MV-4-11 (cell line): Measurements from ENCODE around the gene AQP3.
A peak's percentile ranks its signal among the peaks of the same experiment; 100 is the strongest.
"Not testable (repeated sequence)": the region's sequence is repeated elsewhere in the genome, so short reads cannot be mapped to it uniquely, and the experiment has no call there.

Experiments
- DNase-seq: peaks from one replicate; lab custom pipeline; 2025; lab: John Stamatoyannopoulos, UW

Gene AQP3

GRCh38 chr9:33464045-33464636, 16.7 kb upstream of the AQP3 start:
- no peak for DNase-seq

GRCh38 chr9:33463151-33463550, 15.8 kb upstream of the AQP3 start:
- no peak for DNase-seq

GRCh38 chr9:33461492-33461891, 14.1 kb upstream of the AQP3 start:
- no peak for DNase-seq

- no peak for DNase-seq
Measured at GRCh38 chr9:33460854-33461253, 13.5 kb upstream of the AQP3 start.

GRCh38 chr9:33459115-33459514, 11.7 kb upstream of the AQP3 start:
- no peak for DNase-seq

- peak; percentile 14 for DNase-seq
Measured at GRCh38 chr9:33458444-33458843, 11.1 kb upstream of the AQP3 start.

- no peak for DNase-seq
Measured at GRCh38 chr9:33455945-33456344, 8.6 kb upstream of the AQP3 start.

GRCh38 chr9:33455456-33455855, 8.1 kb upstream of the AQP3 start:
- DNase-seq = not testable (repeated sequence)

- not testable (repeated sequence) for DNase-seq
Measured at GRCh38 chr9:33454661-33455026, 7.3 kb upstream of the AQP3 start.

- no peak for DNase-seq
Measured at GRCh38 chr9:33453999-33454660, 6.7 kb upstream of the AQP3 start.

- no peak for DNase-seq
Measured at GRCh38 chr9:33453286-33453860, 6.0 kb upstream of the AQP3 start.

GRCh38 chr9:33452828-33453271, 5.5 kb upstream of the AQP3 start:
- peak; percentile 77 for DNase-seq

- no peak for DNase-seq
Measured at GRCh38 chr9:33450621-33451146, 3.3 kb upstream of the AQP3 start.

- no peak for DNase-seq
Measured at GRCh38 chr9:33449715-33450114, 2.3 kb upstream of the AQP3 start.

- DNase-seq = no peak
Measured at GRCh38 chr9:33447799-33448553, 583 bp upstream of the AQP3 start.

- DNase-seq = peak; percentile 55
Measured at GRCh38 chr9:33446240-33446945, 1.0 kb downstream of the AQP3 start.

GRCh38 chr9:33445389-33446239, 1.8 kb downstream of the AQP3 start:
- DNase-seq = peak; percentile 11

GRCh38 chr9:33443464-33444154, 3.8 kb downstream of the AQP3 start:
- DNase-seq = no peak

- no peak for DNase-seq
Measured at GRCh38 chr9:33443047-33443446, 4.3 kb downstream of the AQP3 start.

GRCh38 chr9:33442125-33442524, 5.3 kb downstream of the AQP3 start:
- DNase-seq = no peak
